ENCODE results near the gene MIPOL1. TPM values are rescaled to one million over a fixed set of nuclear protein-coding genes. Genes with fewer than 3 reads are reported as not detected.

MIPOL1 gene
- total and polyA plus RNA-seq, 9 of the 15 experiments (the other 6 are each of a cell fraction or from before 2014, with no cell fraction given) = 6.7 to 21.9 (median 12.4) TPM

GRCh38 chr14:37384870-37385596, 187.3 kb downstream of the MIPOL1 start:
- no TSS peak for BruUV-seq (replicated peaks)
- ATAC-seq = peak; percentile 64; the same call in 1 of the 3 replicates
- Histone ChIP-seq H3K4me3 (no peak overlapping the region), H3K27ac (ENCODE audit: extremely low read depth, low read depth, low read length) (no peak overlapping the region), H3K79me2 (ENCODE audit: control insufficient read depth, insufficient read depth, low read length) (no peaks in the 10 kb centered on the region), H3K4me1 (replicated peaks in 1 of 2; ENCODE audit: control insufficient read depth in 2 of 2, insufficient read depth in 2 of 2, low read length in 2 of 2) (no peaks in the 10 kb centered on the region), H3K27me3 (ENCODE audit: control insufficient read depth in 2 of 2, insufficient read depth in 2 of 2, low read length in 2 of 2) (no peaks in the 10 kb centered on the region), H3K4me2 (ENCODE audit: insufficient read depth, low read length) (no peak overlapping the region), H2AFZ (ENCODE audit: low read depth, low read length) (no peak overlapping the region), H3K9me1 (ENCODE audit: control insufficient read depth, insufficient read depth, low read length) (no peaks in the 10 kb centered on the region), H3K36me3 (ENCODE audit: control insufficient read depth, insufficient read depth, low read length) (no peaks in the 10 kb centered on the region), H4K20me1 (replicated peaks; ENCODE audit: control insufficient read depth, insufficient read depth, low read length) (no peaks in the 10 kb centered on the region), H3K9me3 (replicated peaks; ENCODE audit: control insufficient read depth, insufficient read depth, low read depth, low read length) (no peaks in the 10 kb centered on the region), H3K9ac (ENCODE audit: insufficient read depth in 1 of 2, low read depth in 2 of 2, low read length in 2 of 2) (no peak overlapping the region; a peak in 1 of 4 replicates)
- DNase-seq (ENCODE audit: extremely low read depth in 1 of 4, low spot score in 3 of 4) = peak in 1 of 4 experiments; percentile 3
- ChIA-PET POLR2A (no interaction called here), CTCF (ENCODE audit: low intra/inter-chr PET ratio) (no interaction called here)
- 24% methylated on average over 6 of the region's 6 CpGs for WGBS (ENCODE audit: insufficient coverage, low coverage, missing lambda C conversion rate)
- no peak for FAIRE-seq
- intact Hi-C loops (cut with micrococcal nuclease) = no loop called here
- in situ Hi-C loops (cut with MboI) = no loop called here
- TF ChIP-seq GABPA (tag; conservative IDR thresholded peaks at IDR 0.05; ENCODE audit: low read depth) (no peak), PHF21A (IDR thresholded peaks at IDR 0.05; ENCODE audit: borderline replicate concordance, low read depth) (no peak), ZZZ3 (IDR thresholded peaks at IDR 0.05) (no peak), CBX5 (IDR thresholded peaks at IDR 0.05; ENCODE audit: borderline replicate concordance, low read depth) (no peak), SMAD1 (IDR thresholded peaks at IDR 0.05; ENCODE audit: low read depth, low read length, partially characterized antibody) (no peak), PTBP1 (IDR thresholded peaks at IDR 0.05; ENCODE audit: low read depth, low read length) (no peak), FOSL1 (tag; conservative IDR thresholded peaks at IDR 0.05) (no peak), TSHZ1 (CRISPR knock-in tag; IDR thresholded peaks at IDR 0.05) (no peak), ZNF511 (CRISPR knock-in tag; IDR thresholded peaks at IDR 0.05) (no peak), FOXP4 (CRISPR knock-in tag; IDR thresholded peaks at IDR 0.05; ENCODE audit: borderline replicate concordance) (no peak), THAP7 (CRISPR knock-in tag; IDR thresholded peaks at IDR 0.05) (no peak)

Measured in K562 (cell line).